NCI-H187 (cell line): ENCODE data around the gene TIAM2.

Experiments used
- DNase-seq, 2 experiments: peaks; one replicate each; lab custom pipeline; 2025; lab: John Stamatoyannopoulos, UW

The TIAM2 gene

GRCh38 chr6:155130161-155130853, 135.2 kb downstream of the TIAM2 start:
- no peak for DNase-seq

DNA sequence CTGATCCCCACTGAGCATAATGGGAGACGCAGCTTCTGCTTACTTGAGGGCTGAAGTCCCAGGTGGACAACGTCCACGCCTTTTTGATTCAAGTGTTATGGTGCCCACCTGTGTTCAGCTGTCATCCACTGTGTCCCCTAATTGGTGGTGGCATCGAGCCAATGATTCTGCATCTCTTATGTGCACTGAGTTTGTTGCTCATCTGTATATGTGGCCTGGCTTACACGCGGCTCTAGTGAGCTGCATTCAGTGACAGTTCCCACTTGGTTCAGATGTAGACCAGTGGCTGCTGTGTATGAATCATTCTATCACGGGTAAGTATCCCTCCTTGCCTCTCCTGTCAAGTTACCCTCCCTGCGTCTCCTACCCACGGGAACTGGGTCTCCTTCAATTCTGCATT, 137.5 kb downstream of the TIAM2 start:
- no peak for DNase-seq

GRCh38 chr6:155141002-155141401, 145.9 kb downstream of the TIAM2 start:
- DNase-seq: no peak

- no peak for DNase-seq
These were observed 146.4 kb downstream of the TIAM2 start for GRCh38 chr6:155141512-155141911.

GRCh38 chr6:155142168-155143028, 147.3 kb downstream of the TIAM2 start:
- DNase-seq: no peak

GRCh38 chr6:155143029-155143577, 148.0 kb downstream of the TIAM2 start:
- no peak for DNase-seq

DNA sequence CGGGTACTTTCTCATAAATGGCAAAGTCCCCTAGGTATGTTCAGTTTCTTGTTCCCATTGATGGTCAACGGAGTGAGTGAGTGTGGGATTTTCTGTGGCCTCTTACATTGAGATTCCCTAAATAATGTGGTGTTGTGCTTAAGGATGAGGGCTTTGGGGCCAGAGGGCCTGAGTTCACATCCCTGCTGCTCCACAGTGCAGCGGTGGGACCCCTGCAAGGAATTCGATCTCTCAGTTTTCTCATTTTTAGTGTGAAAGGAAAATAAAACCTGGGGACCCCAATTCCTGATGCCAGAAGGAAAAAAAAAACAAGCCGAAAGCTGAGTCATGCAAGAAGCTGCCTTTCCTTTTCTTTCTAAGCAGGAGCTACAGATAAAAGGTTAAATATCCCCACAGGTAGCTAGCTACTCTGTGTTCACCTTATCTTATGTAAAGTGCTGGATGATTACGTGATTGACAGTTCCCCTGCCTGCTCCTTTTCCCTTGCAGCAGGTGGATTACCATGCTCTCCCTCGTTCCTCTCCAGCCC, 148.5 kb downstream of the TIAM2 start:
- no peak for DNase-seq

DNA sequence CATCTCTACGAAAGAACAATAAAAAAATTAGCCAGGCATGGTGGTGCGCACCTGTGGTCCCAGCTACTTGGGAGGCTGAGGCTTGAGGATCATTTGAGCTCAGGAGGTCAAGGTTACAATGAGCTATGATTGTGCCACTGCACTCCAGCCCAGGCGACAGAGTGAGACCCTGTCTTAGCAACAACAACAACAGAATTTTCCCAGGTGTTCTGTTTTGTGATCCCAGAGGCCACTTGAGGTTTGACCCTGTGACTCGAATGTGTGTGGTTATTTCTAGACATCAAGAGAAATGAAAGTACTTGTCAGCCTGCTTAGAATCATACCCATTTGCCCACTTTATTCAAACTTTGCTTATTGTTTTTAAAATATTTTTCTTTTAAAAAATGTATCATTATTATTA, 151.1 kb downstream of the TIAM2 start:
- DNase-seq: no peak

DNA sequence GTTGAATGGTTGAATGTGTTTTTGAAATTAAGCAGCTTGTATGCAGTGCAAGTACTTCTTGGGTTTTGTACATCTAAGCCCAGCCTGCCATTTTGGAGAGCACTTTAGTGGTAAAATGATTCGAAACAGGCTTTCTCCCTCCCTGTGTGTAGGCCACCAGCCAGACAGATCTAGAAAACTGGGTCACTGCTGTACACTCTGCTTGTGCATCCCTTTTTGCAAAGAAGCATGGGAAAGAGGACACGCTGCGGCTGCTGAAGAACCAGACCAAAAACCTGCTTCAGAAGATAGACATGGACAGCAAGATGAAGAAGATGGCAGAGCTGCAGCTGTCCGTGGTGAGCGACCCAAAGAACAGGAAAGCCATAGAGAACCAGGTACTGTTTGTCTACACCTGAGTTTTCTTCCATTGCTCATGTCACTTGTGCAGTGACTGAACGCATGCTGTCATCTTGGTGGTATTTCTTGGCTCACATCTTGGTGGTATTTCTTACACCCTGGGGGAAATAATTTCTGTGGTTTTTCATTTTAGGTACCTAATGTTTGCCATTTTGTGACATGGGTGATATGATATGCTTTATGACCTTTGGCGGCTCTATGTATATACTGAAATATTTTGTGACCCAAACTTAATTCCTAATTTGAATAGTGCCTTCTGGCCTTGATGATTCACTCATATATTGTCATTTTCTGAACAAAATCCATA, 153.0 kb downstream of the TIAM2 start:
- DNase-seq: no peak

DNA sequence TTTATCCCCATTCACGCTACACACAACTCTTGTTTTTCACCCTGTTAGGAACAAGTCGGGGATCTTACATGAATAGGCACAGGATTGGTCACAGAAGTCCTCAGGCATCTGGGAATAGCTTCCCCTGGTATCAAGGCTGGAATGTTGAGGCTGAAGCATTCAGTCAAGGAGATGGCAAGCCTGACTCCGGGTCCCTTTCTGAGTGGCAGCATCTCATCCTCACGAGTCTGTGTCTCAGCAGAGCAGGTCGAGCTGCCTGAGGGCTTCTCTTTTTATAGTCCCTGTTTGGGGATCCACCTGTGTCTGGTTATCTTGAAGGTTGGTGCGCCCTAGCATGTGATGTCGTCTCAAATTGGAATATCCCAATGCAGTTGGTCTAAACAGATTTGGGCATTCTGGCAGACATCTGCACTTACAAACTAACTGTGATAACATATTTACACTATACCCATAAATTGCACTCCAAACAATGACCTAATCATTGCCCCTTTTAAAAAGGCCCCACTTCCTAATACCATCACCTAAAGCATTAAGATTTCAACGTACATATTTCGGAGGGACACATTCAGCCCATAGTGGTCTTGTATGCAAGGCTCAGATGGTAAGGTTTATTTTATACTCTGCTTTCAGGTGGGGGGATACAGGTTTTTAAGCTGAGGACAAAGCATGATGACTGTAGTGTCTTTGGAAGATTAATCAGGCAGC, 156.0 kb downstream of the TIAM2 start:
- no peak for DNase-seq

- no peak for DNase-seq
These were observed 157.3 kb downstream of the TIAM2 start for GRCh38 chr6:155152211-155153076.

DNA sequence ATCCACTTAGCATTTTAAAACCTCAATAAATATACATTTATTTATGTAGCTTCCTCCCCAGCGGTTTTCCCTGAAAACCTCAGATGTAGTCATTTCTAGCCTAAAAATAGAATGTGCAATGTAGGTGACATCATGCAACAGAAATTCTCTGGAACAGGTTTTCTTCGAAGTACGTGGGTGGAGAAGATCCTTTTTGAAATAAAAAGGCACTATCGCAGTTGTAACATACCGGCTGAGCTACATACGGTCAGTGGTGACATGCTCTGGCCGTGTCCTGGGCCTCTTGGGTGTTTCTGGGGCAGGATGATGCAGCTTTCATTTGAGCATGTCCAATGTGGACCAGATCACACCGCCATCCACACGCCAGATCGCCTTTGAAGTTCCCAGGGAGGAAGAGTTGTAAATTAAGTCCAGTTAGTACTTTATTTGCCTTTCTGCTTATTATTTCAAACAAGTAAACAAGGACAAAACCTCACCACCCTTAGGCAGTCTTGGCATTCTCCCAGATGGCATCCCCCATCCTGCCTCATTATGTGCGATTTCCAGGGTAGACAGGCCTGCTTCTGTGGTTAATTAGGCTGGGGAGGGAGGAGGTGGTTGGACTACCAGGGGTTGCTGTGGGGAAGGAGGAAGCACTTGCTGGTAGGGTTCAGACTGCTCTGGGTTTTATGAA, 159.2 kb downstream of the TIAM2 start:
- DNase-seq: no peak

GRCh38 chr6:155155787-155156447, 160.8 kb downstream of the TIAM2 start:
- no peak for DNase-seq

- DNase-seq: no peak
These were observed 162.0 kb downstream of the TIAM2 start for GRCh38 chr6:155157101-155157500.

DNA sequence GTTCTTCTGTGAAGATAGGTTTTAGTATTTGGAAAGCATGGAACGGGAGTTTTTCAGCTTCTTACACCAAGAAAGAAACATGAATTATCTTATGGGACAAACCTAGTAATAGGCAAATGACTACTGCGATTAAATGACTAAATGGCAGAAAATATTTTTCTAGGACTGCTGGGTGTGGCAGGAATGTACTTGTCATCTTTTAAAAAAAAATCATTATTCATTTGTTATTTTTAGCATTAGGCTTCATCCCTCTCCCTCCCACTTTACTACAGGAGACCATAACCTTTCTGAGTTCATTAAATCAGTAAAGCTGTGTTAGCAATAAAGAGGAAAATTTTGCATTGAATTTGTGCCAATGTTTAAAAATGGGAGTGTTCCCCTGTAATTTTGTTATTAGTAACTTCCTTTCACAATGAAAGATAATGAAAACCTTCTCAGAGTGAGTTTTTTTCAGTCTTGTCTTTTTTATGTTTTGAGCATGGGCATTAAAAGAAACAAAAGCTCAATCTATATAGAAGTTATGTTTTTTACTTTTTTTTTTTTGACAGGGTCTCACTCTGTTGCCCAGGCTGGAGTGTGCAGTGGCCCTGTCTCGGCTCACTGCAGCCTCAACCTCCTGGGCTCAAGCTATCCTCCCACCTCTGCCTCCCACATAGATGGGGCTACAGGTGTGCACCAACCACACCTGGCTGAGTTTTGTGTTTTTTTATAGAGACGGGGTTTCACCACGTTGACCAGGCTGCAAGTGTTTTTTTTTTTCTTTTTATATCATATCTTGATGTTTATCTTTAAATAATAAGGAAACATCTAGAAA, 163.1 kb downstream of the TIAM2 start:
- DNase-seq: no peak

DNA sequence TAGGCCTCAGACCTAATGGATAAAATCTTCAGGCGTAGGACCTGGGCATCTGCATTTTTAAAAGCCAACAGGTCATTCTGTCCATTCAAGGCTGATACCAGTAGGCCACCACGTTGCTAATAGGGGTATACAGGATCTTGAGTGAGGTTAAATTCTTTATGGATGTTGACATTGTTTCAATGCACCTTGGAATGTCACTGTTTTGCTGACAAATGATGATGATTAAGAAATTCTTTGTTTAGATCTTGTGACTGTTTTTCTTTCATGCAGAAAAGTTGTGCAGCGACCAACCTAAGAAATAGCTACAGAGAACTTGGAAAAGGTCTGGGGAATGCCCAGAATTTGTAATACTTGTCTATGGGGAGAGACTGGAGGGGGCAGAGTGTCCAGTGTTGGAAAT, 167.6 kb downstream of the TIAM2 start:
- no peak for DNase-seq

GRCh38 chr6:155163601-155164000, 168.5 kb downstream of the TIAM2 start:
- DNase-seq: no peak

DNA sequence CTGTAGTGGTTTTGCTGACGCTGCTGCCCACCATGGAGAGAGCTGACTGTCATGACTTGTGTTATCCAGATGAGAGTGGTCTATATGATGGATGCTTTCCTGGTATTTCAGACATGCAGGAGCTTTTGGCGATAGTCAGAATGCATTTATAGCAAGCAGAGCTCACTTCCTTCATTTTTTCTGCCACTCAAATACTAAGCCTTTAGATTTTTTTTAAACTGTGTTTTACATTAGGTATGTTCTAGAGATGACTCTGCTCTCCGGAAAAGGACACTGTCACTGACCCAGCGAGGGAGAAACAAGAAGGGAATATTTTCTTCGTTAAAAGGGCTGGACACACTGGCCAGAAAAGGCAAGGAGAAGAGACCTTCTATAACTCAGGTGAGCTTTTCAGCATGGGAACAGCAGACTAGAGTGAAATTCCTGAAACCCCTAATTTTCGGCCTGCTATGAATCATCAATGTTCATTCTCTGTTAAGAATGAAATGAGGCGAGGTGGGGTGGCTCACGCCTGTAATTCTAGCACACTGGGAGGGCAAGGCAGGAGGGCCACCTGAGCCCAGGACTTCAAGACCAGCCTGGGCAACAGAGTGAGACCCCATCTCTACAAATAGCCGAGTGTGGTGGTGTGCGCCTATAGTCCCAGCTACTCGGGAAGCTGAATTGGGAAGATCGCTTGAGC, 170.1 kb downstream of the TIAM2 start:
- no peak for DNase-seq
